ENCODE data around the gene TMEFF2. TPM values are rescaled to one million over a fixed set of nuclear protein-coding genes. Genes with fewer than 3 reads are reported as not detected.

The TMEFF2 gene
- total RNA-seq, 4 donors from 2014 or later, result 0.20 TPM; not detected in 3

DNA sequence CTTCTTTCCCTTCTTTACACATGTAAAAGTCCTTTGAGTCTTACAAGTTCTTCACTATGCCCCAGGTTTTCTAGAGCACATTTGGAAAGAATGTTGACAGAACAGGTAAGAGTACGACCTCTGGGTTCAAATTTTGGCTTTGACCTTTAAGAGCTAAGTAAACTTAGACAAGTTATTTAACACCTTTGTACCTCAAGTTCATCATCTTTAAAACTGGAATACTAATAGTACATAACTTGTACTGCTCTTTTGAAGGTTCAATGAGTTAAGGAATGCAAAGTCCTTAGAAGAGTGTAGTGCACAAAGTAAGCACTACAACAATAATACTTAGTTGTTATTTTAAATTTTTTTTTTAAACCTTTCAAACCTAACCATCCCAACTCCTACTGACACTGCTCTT, 156.6 kb downstream of the TMEFF2 start:
- intact Hi-C loops (cut with DNase I; ENCODE audit: low total_unique reads), result no loop called here
- Histone ChIP-seq H3K9me3 (no peaks in the 10 kb centered on the region), H3K36me3 (no peaks in the 10 kb centered on the region), H3K27ac (no peak overlapping the region), H3K4me3 (no peak overlapping the region), H3K27me3 (no peaks in the 10 kb centered on the region), H3K4me1 (no peaks in the 10 kb centered on the region)
- no peak for TF ChIP-seq POLR2A (IDR thresholded peaks at IDR 0.05)
- TF ChIP-seq, protein P1, sequence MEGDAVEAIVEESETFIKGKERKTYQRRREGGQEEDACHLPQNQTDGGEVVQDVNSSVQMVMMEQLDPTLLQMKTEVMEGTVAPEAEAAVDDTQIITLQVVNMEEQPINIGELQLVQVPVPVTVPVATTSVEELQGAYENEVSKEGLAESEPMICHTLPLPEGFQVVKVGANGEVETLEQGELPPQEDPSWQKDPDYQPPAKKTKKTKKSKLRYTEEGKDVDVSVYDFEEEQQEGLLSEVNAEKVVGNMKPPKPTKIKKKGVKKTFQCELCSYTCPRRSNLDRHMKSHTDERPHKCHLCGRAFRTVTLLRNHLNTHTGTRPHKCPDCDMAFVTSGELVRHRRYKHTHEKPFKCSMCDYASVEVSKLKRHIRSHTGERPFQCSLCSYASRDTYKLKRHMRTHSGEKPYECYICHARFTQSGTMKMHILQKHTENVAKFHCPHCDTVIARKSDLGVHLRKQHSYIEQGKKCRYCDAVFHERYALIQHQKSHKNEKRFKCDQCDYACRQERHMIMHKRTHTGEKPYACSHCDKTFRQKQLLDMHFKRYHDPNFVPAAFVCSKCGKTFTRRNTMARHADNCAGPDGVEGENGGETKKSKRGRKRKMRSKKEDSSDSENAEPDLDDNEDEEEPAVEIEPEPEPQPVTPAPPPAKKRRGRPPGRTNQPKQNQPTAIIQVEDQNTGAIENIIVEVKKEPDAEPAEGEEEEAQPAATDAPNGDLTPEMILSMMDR (IDR thresholded peaks at IDR 0.05 in 4 of 5, conservative IDR thresholded peaks at IDR 0.05 in 1 of 5), result no peak
- in situ Hi-C loops (cut with MboI; ENCODE audit: low sequenced_read_pairs in 4 of 4), result no loop called here
- ATAC-seq (no peak), DNase-seq (no peak)

DNA sequence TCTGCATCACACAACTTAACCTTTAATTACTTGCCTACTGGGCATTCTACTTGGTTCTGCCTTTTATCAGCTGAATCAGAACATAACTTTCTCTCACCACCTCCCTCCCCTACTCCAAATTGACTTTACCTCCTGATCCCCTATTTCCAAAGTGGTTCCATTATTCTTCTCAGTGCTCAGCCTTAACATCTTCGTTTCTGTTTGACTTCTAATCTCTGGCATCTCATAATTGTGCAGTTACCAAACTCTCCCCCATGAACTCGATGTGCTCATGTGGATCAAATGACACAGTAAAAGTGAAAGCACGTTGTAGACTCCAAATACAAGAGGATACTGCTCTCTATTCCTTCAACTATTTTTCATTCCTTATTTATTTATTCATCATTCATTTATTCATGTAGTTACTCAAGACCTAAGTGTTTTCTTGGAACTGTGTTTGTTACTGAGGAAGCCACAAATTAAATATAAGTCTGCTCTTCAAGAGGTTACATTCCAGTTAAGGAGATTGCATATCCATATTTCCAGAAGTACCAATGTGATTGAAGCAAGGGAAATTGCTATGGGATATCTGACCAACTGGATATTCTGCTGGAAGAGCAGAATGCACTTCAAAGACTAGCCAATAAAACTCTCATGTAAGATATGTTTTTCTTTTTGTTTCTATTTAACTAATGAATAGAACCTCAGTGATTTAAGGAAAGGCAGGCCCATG, 158.8 kb downstream of the TMEFF2 start:
- TF ChIP-seq, protein P1 (IDR thresholded peaks at IDR 0.05 in 4 of 5, conservative IDR thresholded peaks at IDR 0.05 in 1 of 5), result no peak
- TF ChIP-seq POLR2A (IDR thresholded peaks at IDR 0.05), result no peak
- Histone ChIP-seq H3K4me1 (no peaks in the 10 kb centered on the region), H3K9me3 (no peaks in the 10 kb centered on the region), H3K4me3 (no peak overlapping the region), H3K27me3 (no peaks in the 10 kb centered on the region), H3K36me3 (no peaks in the 10 kb centered on the region), H3K27ac (no peak overlapping the region)
- ATAC-seq, result no peak
- in situ Hi-C loops (cut with MboI; ENCODE audit: low sequenced_read_pairs in 4 of 4), result no loop called here
- no peak for DNase-seq
- intact Hi-C loops (cut with DNase I; ENCODE audit: low total_unique reads), result no loop called here

- H3K4me1 ChIP-seq, result no peaks in the 10 kb centered on the region
- DNase-seq (no peak), ATAC-seq (no peak)
- no peak overlapping the region for H3K4me3 ChIP-seq
- H3K27me3 ChIP-seq, result no peaks in the 10 kb centered on the region
- no peaks in the 10 kb centered on the region for H3K9me3 ChIP-seq
- TF ChIP-seq, protein P1 (IDR thresholded peaks at IDR 0.05 in 4 of 5, conservative IDR thresholded peaks at IDR 0.05 in 1 of 5), result no peak
- no peak for TF ChIP-seq POLR2A (IDR thresholded peaks at IDR 0.05)
- H3K36me3 ChIP-seq, result no peaks in the 10 kb centered on the region
- in situ Hi-C loops (cut with MboI; ENCODE audit: low sequenced_read_pairs in 4 of 4) (no loop called here), intact Hi-C loops (cut with DNase I; ENCODE audit: low total_unique reads) (no loop called here)
- no peak overlapping the region for H3K27ac ChIP-seq
Observed at GRCh38 chr2:192030856-192031255, 163.9 kb downstream of the TMEFF2 start.

- DNase-seq (no peak), ATAC-seq (no peak)
- Histone ChIP-seq H3K27ac (no peak overlapping the region), H3K9me3 (no peaks in the 10 kb centered on the region), H3K4me3 (no peak overlapping the region), H3K36me3 (no peaks in the 10 kb centered on the region), H3K27me3 (no peaks in the 10 kb centered on the region), H3K4me1 (no peaks in the 10 kb centered on the region)
- in situ Hi-C loops (cut with MboI; ENCODE audit: low sequenced_read_pairs in 4 of 4), result no loop called here
- TF ChIP-seq, protein P1 (IDR thresholded peaks at IDR 0.05 in 4 of 5, conservative IDR thresholded peaks at IDR 0.05 in 1 of 5), result no peak
- no peak for TF ChIP-seq POLR2A (IDR thresholded peaks at IDR 0.05)
- intact Hi-C loops (cut with DNase I; ENCODE audit: low total_unique reads), result no loop called here
Observed at GRCh38 chr2:192030289-192030688, 164.4 kb downstream of the TMEFF2 start.

DNA sequence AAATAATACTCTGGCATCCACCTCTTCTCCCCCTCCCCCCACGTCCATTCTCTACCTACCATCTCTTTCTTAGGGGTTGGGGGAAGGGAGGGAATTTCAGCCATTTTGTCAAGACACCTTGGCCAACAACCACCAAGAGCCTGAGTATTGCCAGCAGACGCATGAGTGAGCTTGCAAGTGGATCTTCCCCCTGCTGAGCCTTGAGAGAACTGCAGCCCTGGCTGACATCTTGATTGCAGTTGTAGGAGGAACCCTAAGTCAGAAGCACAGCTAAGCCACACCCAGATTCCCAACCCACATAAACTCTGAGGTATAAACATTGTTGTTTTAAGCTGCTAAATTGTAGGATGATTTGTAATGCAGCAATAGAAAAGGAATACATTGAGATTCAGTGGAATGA, 165.6 kb downstream of the TMEFF2 start:
- no peaks in the 10 kb centered on the region for H3K4me1 ChIP-seq
- intact Hi-C loops (cut with DNase I; ENCODE audit: low total_unique reads) (no loop called here), in situ Hi-C loops (cut with MboI; ENCODE audit: low sequenced_read_pairs in 4 of 4) (no loop called here)
- H3K36me3 ChIP-seq, result no peaks in the 10 kb centered on the region
- TF ChIP-seq POLR2A (IDR thresholded peaks at IDR 0.05), result no peak
- TF ChIP-seq, protein P1 (IDR thresholded peaks at IDR 0.05 in 4 of 5, conservative IDR thresholded peaks at IDR 0.05 in 1 of 5), result no peak
- no peak for DNase-seq
- H3K27ac ChIP-seq, result no peak overlapping the region
- H3K4me3 ChIP-seq, result no peak overlapping the region
- no peak for ATAC-seq
- no peaks in the 10 kb centered on the region for H3K27me3 ChIP-seq
- no peaks in the 10 kb centered on the region for H3K9me3 ChIP-seq

Data from gastrocnemius medialis (tissue), 4 donors.